Activated naive CD8-positive, alpha-beta T cell treated with anti-CD3 and anti-CD28 coated beads, Interleukin-2, amount 50 U/mL, for 24 hours (primary cell): ENCODE results near the gene NPM1.

Experiments
- ATAC-seq: fragments of 150-1000 bp; cut with Tn5 transposase; one replicate; pipeline ENCODE4 v1.10.0; 2021
- DNase-seq: peaks from one replicate; pipeline ENCODE4 v3.0.0; 2021
- H3K27ac Mint-ChIP-seq: one replicate; pipeline ENCODE4 v1.8.0; 2021; ENCODE audit warnings: mild to moderate bottlenecking, mixed read lengths
- H3K27me3 Mint-ChIP-seq: one replicate; pipeline ENCODE4 v1.8.0; 2021; ENCODE audit warnings: mixed read lengths
- H3K36me3 Mint-ChIP-seq: one replicate; pipeline ENCODE4 v1.8.0; 2021; ENCODE audit warnings: low read depth, mixed read lengths
- H3K4me1 Mint-ChIP-seq: one replicate; pipeline ENCODE4 v1.8.0; 2021; ENCODE audit warnings: mixed read lengths
- H3K4me3 Mint-ChIP-seq: one replicate; pipeline ENCODE4 v1.8.0; 2021; ENCODE audit warnings: mild to moderate bottlenecking, moderate library complexity, mixed read lengths
- H3K9me3 Mint-ChIP-seq: one replicate; pipeline ENCODE4 v1.8.0; 2021; ENCODE audit warnings: mixed read lengths

Gene NPM1

DNA sequence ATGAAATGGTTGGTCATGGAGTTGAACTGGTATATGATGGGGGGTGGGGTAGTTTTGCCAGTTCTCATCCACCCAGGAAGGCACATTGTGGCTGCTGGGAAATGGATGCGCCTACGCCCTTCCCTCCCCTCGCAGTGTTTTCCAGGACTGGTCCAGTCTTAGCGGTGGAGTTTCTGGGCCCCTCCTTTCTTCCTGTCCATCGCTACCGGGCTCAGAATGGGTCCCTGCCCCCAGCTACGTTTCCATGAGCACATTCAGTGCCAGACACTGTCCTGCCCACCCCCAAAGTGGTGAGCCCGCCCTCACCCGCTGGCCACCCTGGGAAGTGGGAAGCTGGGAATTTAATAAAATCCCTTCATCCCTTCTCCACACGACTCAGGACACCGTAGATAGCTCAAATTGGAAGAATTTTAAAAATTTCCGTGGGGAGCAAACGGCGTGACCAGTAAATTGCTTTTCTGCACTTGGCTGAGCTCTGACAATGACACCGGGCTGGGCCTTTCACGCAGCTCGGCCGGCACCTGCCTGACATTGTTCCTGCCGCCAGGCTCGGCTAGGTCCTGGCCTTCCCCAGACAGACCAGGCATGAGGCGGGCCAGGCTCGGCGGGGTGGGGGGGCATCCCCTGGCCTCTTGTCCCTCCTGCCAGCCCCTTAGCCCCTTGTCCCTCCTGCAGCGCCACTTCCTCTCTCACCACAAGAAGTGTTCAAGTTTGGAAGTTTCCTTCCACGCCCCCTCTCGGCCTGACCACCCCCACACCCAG lies 35.4 kb downstream of the NPM1 start:
- peaks cover 22% of the 10 kb centered on the region for H3K27me3 Mint-ChIP-seq
- no peak overlapping the region for H3K4me3 Mint-ChIP-seq
- DNase-seq: no peak
- no peak for ATAC-seq
- H3K27ac Mint-ChIP-seq: no peak overlapping the region
- no peaks in the 10 kb centered on the region for H3K36me3 Mint-ChIP-seq
- H3K9me3 Mint-ChIP-seq: no peaks in the 10 kb centered on the region
- peaks cover 12% of the 10 kb centered on the region for H3K4me1 Mint-ChIP-seq

DNA sequence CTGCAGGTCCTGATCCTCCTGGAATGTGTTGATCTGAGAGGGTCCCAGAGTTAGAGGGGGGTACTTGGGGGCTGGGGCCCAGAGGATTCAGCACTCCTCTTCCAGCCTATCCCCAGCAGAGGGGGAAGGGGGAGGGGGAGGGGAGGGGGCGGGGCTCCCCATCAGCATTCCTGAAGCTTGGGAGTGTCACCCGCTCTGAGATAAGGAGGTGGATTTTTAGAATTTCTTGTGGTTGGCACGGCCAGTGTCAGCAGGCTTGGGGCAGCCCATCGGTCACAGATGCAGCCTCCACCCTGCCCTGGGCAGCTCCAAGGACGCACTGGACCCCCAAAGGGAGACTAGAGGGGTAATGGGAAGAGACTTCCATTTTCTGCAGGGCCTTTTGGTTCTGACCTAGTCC lies 37.1 kb downstream of the NPM1 start:
- peaks cover 22% of the 10 kb centered on the region for H3K27me3 Mint-ChIP-seq
- H3K4me3 Mint-ChIP-seq: no peak overlapping the region
- H3K4me1 Mint-ChIP-seq: peaks cover 7% of the 10 kb centered on the region
- DNase-seq: no peak
- H3K27ac Mint-ChIP-seq: no peak overlapping the region
- no peak for ATAC-seq
- no peaks in the 10 kb centered on the region for H3K9me3 Mint-ChIP-seq
- no peaks in the 10 kb centered on the region for H3K36me3 Mint-ChIP-seq

DNA sequence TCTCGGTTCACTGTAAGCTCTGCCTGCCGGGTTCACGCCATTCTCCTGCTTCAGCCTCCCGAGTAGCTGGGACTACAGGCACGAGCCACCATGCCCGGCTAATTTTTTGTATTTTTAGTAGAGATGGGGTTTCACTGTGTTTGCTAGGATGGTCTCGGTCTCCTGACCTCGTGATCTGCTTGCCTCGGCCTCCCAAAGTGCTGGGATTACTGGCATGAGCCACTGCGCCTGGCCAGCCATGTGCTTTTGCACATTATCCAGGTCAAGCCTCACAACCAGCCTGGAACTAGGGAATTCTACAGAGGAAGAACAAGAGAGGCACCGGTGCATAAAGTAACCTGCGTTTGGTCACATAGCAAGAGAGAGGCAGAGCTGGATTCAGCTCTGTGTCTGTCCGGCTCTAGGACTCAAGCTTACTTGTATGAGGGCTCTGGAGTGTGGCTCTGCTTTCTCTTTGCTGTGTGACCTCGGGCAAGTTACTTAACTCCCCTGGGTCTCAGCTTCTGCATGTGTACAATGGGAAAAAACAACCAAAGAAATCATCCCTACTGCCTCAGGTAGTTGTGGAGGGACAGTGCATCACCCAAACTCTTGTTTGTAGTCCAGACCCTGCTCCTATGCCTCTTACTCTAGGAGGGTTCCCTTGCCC lies 38.1 kb downstream of the NPM1 start:
- ATAC-seq: no peak
- Mint-ChIP-seq H3K36me3 (no peaks in the 10 kb centered on the region), H3K4me3 (no peak overlapping the region), H3K9me3 (no peaks in the 10 kb centered on the region), H3K4me1 (peaks cover 3% of the 10 kb centered on the region), H3K27me3 (peaks cover 17% of the 10 kb centered on the region), H3K27ac (no peak overlapping the region)
- DNase-seq: no peak

DNA sequence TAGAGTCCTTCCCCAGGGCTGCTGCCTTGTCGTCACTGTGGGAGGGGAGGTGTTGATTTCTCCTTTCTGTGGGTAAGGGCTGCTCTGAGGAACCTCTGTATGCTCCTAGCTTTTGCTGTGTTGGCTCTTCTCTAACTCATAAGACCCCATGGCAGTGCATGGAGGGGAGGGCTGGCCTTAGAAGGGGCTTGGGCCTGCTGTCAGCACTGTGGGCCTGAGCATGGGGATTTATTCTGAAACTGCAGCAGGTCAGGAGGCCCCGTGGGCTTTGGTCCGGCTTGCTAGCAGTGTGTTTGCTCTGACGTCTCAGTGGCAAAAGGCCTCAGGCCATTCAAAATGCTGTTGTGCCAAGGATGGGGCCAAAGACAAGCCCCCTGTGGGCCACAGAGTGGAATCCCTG lies 38.6 kb downstream of the NPM1 start:
- Mint-ChIP-seq H3K9me3 (no peaks in the 10 kb centered on the region), H3K4me1 (no peaks in the 10 kb centered on the region), H3K36me3 (no peaks in the 10 kb centered on the region), H3K4me3 (no peak overlapping the region), H3K27me3 (peaks cover 12% of the 10 kb centered on the region), H3K27ac (no peak overlapping the region)
- ATAC-seq: no peak
- DNase-seq: no peak

DNA sequence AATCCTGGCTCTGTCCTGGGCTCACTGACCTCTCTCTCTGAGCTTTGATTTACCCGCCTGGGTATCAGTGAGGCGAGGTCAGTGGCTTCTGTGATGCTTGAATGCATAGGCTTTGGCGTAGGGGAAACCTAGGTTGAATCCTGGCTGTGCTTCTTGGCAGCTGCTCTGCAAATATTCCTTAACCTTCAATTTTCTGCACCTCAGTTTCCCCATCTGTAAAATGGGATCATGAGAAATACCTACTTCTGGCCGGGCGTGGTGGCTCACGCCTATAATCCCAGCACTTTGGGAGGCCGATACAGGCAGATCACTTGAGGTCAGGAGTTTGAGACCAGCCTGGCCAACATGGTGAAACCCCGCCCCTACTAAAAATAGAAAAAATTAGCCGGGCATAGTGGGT lies 39.0 kb downstream of the NPM1 start:
- Mint-ChIP-seq H3K27ac (no peak overlapping the region), H3K27me3 (peaks cover 8% of the 10 kb centered on the region), H3K36me3 (no peaks in the 10 kb centered on the region), H3K4me3 (no peak overlapping the region), H3K9me3 (no peaks in the 10 kb centered on the region), H3K4me1 (no peaks in the 10 kb centered on the region)
- DNase-seq (no peak), ATAC-seq (no peak)

DNA sequence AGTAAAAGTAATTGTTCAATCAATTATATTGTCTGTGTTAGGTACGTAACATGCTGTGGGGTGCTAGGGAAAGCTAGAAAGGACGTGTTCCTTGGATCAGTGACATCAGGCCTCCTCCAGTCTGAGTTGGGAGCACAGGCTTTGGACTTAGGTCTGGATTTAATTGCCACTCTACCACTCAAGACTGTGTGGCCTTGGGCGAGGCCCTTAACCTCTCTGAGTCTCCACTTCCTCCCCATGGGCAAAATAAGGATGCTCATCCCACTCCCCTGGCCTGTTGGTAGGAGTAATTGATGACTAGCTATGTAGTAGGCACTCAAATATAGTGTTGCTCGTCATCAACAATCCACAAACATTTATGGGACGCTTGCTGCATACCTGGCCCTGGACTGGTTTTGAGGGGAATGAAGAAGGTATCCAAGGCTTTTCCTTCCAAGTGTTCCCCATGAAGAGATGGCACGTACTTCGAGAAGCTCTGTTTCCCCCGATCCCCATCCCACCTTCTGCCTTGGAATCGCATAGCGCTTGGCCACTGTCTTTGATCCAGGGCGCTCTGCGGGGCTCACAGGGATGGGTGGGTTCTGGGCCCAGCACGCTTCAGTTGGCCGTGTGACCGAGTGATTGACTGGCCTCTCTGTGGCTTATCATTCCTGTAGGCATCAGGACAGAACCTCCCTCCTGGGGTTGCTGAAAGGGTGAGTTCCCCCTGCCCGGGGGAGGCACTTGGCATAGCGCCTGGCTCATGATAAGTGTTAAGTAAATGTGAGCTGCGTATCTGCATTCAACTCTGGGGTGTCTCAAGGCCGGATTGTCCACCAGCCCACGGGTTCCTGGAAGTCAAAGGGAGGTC lies 39.9 kb downstream of the NPM1 start:
- no peaks in the 10 kb centered on the region for H3K4me1 Mint-ChIP-seq
- no peak overlapping the region for H3K27ac Mint-ChIP-seq
- ATAC-seq: no peak
- DNase-seq: no peak
- peaks cover 4% of the 10 kb centered on the region for H3K27me3 Mint-ChIP-seq
- H3K9me3 Mint-ChIP-seq: no peaks in the 10 kb centered on the region
- H3K4me3 Mint-ChIP-seq: no peak overlapping the region
- H3K36me3 Mint-ChIP-seq: no peaks in the 10 kb centered on the region

DNA sequence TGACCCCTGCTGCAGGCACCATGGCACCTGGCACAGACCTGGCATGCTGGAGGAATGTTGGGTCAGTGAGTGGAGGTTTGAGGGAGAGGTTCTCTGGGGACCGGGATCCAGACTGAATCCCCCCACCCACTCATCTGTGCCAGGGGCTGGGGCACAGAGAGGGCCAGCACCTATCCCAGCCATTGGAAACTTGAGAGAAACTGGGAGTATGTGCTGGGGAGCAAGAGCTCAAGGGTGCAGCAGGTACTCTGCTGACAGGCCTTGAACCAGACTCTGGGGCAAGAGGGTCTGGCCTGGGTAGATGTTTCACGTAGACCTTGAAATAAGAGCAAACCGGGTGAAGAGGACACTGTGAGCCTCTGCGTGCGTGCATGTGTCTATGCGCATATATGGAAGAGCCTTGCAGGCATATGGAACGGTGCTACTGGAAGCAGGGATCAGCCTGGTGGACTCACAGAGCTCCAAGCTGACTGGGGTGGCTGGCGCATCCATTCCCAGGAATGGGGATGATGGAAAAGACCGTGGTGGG lies 40.6 kb downstream of the NPM1 start:
- no peak overlapping the region for H3K4me3 Mint-ChIP-seq
- no peaks in the 10 kb centered on the region for H3K9me3 Mint-ChIP-seq
- no peaks in the 10 kb centered on the region for H3K4me1 Mint-ChIP-seq
- DNase-seq (no peak), ATAC-seq (no peak)
- no peaks in the 10 kb centered on the region for H3K36me3 Mint-ChIP-seq
- peaks cover 4% of the 10 kb centered on the region for H3K27me3 Mint-ChIP-seq
- H3K27ac Mint-ChIP-seq: no peak overlapping the region

DNA sequence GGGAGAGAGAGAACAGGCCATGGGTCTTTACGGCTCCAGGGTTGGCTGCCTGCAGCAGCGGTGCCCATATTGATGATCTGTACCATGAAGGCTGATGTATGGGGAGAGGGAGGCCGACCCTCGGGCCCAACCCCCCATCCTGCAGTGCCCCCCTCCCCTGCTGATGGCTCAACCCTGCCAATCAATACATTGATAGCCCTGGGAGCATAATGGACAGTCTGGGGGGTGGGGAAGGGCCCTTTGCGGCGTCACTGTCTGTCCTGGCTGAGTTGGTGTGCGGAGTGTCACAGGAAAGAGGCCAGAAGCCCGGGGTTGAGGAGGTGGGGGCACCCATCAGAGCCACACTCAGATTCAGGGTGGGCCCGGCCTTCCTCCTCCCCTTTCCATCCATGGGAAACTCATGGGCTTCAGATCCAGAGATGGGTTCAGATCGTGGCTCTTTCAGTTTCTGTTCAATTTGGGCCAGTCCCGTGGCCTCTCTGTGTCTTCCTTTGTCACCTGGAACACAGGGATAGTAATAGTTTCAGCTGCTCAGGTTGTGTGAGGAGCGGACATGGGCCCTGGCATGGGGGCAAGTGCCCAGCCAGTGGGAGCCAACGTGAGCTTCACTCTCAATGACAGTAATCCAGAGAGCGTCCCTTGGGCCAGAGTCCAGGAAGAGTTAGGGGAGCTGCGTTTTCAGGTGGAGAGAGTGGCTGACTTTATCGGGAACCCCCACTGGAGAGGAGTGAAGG lies 41.3 kb downstream of the NPM1 start:
- H3K9me3 Mint-ChIP-seq: no peaks in the 10 kb centered on the region
- peaks cover 4% of the 10 kb centered on the region for H3K27me3 Mint-ChIP-seq
- no peak overlapping the region for H3K27ac Mint-ChIP-seq

DNA sequence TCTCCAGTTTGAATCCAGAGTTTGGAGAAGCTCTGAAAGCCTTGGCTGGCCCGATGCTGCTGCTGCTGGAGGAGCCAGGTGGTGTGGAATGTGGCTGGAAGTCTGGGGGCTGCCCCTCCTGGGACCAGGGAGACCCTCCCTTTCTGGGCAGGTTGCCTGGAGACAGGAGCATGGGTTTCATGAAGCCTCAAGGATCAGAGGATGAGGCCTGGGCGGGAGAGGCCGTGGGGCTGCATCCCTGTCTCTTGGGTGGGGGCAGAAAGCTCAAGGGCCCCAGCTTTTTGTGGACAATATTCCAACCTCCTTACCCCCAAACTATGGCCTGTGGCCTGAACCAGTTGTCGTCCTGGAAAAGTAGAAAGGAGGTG lies 41.9 kb downstream of the NPM1 start:
- ATAC-seq (no peak), DNase-seq (no peak)
- no peak overlapping the region for H3K27ac Mint-ChIP-seq
- peaks cover under 1% of the 10 kb centered on the region for H3K27me3 Mint-ChIP-seq
- no peaks in the 10 kb centered on the region for H3K9me3 Mint-ChIP-seq
- H3K36me3 Mint-ChIP-seq: no peaks in the 10 kb centered on the region
- H3K4me1 Mint-ChIP-seq: no peaks in the 10 kb centered on the region
- H3K4me3 Mint-ChIP-seq: no peak overlapping the region

More for the DNA sequence above, 41.3 kb downstream of the NPM1 start:
- DNase-seq (no peak), ATAC-seq (no peak)
- no peaks in the 10 kb centered on the region for H3K4me1 Mint-ChIP-seq
- no peak overlapping the region for H3K4me3 Mint-ChIP-seq
- H3K36me3 Mint-ChIP-seq: no peaks in the 10 kb centered on the region

DNA sequence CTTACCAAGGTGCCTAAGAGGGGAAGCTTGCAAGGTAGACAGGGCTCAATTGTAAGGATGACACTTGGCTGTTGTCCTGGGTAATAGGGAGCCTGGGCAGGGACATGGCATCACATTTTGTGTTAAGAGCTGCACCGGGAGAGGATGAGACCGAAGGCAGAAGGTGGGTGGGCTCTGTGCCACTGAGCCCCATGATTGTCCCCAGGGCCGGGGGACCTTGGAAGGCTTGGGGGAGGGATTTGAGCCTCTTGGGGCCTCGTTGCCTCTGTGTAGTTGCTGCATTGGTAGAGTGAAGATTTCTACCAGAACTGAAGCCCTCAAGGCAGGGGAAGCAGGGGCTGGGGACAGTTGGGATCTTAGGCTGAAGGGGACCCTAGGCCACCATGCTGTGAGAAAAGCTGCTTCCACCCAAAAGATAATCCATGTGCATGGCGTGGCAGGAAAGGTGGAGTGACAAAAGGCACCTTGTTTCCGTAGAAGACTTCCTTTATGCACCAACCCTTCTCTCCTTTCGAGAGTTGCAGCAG lies 43.7 kb downstream of the NPM1 start:
- no peaks in the 10 kb centered on the region for H3K27me3 Mint-ChIP-seq
- ATAC-seq (no peak), DNase-seq (no peak)
- H3K27ac Mint-ChIP-seq: no peak overlapping the region
- H3K4me3 Mint-ChIP-seq: no peak overlapping the region
- no peaks in the 10 kb centered on the region for H3K9me3 Mint-ChIP-seq
- H3K4me1 Mint-ChIP-seq: no peaks in the 10 kb centered on the region
- no peaks in the 10 kb centered on the region for H3K36me3 Mint-ChIP-seq

DNA sequence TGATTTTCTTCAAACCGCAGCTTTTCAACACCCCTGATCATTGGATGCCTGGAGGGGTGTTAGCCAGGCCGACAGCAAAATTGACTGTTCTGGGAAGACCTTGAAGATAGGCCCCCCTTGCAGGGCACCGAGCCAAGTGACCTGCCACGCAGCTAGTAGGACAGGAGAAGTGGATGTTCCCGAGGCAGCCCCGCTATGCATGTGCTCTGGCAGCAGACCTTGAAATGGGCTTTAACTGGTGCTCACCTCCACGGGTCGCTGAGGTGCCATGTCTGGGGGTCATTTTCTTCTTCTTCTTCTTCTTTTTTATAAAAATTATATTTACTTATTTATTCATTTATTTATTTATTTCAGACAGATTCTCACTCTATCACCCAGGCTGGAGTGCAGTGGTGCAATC lies 44.4 kb downstream of the NPM1 start:
- Mint-ChIP-seq H3K27ac (no peak overlapping the region), H3K4me3 (no peak overlapping the region), H3K4me1 (no peaks in the 10 kb centered on the region), H3K27me3 (no peaks in the 10 kb centered on the region), H3K9me3 (no peaks in the 10 kb centered on the region), H3K36me3 (no peaks in the 10 kb centered on the region)
- ATAC-seq (no peak), DNase-seq (no peak)

DNA sequence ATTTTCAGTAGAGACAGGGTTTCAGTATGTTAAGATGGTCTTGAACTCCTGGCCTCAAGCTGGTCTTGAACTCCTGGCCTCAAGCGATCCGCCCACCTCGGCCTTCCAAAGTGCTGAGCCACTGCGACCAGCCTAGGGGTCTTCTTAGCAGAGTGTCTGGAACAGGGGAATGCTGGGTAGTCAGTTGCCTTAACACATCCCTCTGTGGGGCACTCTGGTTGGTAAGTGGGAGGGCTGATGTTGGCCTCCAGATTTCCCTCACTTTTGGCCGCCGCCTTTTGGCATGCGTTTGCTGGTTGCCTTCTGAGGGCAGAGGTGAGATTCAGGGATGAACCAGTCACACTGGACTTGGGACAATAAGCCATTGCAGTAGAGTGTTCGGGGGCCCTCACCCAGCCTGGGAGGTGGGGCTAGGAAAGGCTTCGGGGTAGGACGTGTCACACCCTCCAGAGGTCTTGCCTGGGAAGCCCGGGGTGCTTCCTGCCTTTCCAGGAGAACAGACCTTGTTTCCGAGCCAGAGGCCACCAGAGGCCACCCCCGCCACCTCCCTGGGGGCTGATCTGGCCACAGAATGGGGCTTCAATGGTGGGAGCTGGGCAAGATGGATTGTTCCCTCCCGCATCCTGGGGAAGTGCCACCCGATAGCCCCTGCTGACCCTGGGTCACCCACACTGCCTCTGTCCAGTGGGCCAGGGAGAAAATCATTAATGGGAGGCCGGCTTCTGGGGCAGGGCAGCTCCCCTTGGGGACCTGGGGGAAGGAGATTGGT lies 45.1 kb downstream of the NPM1 start:
- no peaks in the 10 kb centered on the region for H3K4me1 Mint-ChIP-seq
- H3K27me3 Mint-ChIP-seq: no peaks in the 10 kb centered on the region
- DNase-seq: no peak
- ATAC-seq: no peak
- no peaks in the 10 kb centered on the region for H3K9me3 Mint-ChIP-seq
- H3K27ac Mint-ChIP-seq: no peak overlapping the region
- H3K4me3 Mint-ChIP-seq: no peak overlapping the region
- no peaks in the 10 kb centered on the region for H3K36me3 Mint-ChIP-seq

DNA sequence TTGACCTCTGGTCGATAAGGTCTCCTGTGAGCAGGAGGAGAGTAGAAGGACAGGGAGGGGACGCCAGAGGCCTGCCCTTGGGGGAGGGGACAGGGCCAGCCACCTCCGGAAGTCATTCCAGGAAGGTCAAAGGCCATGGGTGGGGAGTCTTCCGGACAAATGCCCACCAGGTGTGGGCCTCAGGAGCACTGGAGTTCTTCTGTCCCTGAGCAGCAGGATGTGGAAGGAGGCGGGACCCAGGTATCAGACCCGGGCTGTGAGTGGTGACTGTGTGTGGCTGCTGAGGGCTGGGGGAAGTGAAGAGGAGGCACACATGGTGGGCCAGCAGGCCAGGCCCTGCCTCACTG lies 45.7 kb downstream of the NPM1 start:
- no peaks in the 10 kb centered on the region for H3K9me3 Mint-ChIP-seq
- H3K27me3 Mint-ChIP-seq: no peaks in the 10 kb centered on the region
- H3K27ac Mint-ChIP-seq: no peak overlapping the region

More for the DNA sequence above, 45.7 kb downstream of the NPM1 start:
- ATAC-seq (no peak), DNase-seq (no peak)
- Mint-ChIP-seq H3K36me3 (no peaks in the 10 kb centered on the region), H3K4me3 (no peak overlapping the region), H3K4me1 (no peaks in the 10 kb centered on the region)
